ENCODE data around the gene HDDC3. TPM values are rescaled to one million over a fixed set of nuclear protein-coding genes. Genes with fewer than 3 reads are reported as not detected.

Gene HDDC3
- total RNA-seq, 1 experiment from 2014 or later: 13.3 TPM

DNA sequence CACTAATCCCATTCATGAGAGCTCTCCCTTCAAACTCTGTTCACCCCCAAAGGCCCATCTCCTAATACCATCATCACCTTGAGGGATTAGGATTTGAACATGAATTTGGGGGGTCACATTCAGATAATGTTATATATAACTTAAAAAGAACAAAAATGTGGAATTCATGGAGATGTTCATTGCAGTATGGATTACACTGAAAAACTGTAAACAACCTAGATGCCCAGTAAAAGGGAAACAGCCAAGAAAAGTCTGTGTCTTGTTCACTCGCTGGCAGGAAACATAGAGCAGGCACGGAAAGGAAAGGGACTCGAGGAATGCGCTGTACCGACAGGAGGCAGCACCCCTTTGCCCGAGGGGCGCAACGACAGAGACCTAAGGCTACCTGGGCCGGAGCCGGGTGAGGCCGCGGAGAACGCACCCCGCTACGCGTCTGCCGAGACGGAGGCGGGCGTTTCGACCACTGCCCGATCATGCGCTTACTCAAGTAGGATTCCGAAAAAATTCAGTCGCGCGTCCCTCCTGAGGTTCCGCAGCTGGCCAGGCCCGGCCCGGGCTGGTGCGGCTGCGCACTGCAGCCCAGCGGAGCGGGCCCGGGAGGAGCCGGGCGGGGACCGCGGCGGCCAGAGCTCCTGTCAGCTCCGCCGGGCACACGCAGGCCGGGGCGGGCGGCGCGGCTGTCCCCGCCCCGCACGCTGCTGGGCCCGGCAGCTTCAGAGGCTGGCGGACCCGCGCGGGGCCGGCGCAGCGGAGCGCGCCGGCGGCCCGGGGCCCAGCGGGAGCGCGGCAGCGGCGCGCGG is 30.1 kb downstream of the HDDC3 start:
- Histone ChIP-seq H3K56ac (ENCODE audit: insufficient read length, low read depth, low read length) (no peak overlapping the region), H2AFZ (ENCODE audit: low read length) (no peak overlapping the region), H2BK20ac (ENCODE audit: low read depth, low read length, poor library complexity, severe bottlenecking) (no peak overlapping the region), H4K91ac (ENCODE audit: insufficient read length, low read depth, low read length) (no peak overlapping the region), H3K23me2 (ENCODE audit: insufficient read length, low read depth, low read length, poor library complexity, severe bottlenecking) (peaks cover 8% of the 10 kb centered on the region), H3K18ac (ENCODE audit: insufficient read length, low read depth, low read length) (no peak overlapping the region), H3T11ph (ENCODE audit: low read length) (no peak overlapping the region), H3K4ac (ENCODE audit: low read depth, low read length) (no peak overlapping the region), H2BK15ac (ENCODE audit: low read depth, low read length) (no peak overlapping the region), H2BK5ac (ENCODE audit: insufficient read length, low read length) (no peak overlapping the region), H3K4me2 (ENCODE audit: insufficient read depth, insufficient read length, low read length) (peak overlapping the region; percentile 56), H4K8ac (replicated peaks; ENCODE audit: insufficient read length, low read depth, low read length) (no peak overlapping the region), H4K5ac (ENCODE audit: insufficient read length, low read depth, low read length) (no peak overlapping the region), H3K4me1 (ENCODE audit: insufficient read depth, low read length) (peaks cover 3% of the 10 kb centered on the region; the same call in 1 of the 2 replicates), H3K9me3 (ENCODE audit: control insufficient read depth, low read depth, low read length) (no peaks in the 10 kb centered on the region), H3K79me1 (ENCODE audit: insufficient read depth, low read depth, low read length, poor library complexity, severe bottlenecking) (no peaks in the 10 kb centered on the region), H3K23ac (ENCODE audit: insufficient read length, low read depth, low read length) (no peak overlapping the region), H3K27ac (ENCODE audit: insufficient read length, low read depth, low read length) (no peak overlapping the region), H3K27me3 (ENCODE audit: insufficient read depth, low read length) (no peaks in the 10 kb centered on the region; the same call in 1 of the 2 replicates), H3K14ac (ENCODE audit: insufficient read depth, low read length) (no peak overlapping the region), H3K79me2 (ENCODE audit: insufficient read depth, low read length) (no peaks in the 10 kb centered on the region), H4K20me1 (ENCODE audit: control insufficient read depth, insufficient read depth, insufficient read length) (no peaks in the 10 kb centered on the region), H2BK12ac (ENCODE audit: insufficient read length, low read depth, low read length) (no peak overlapping the region), H2BK120ac (ENCODE audit: low read depth, low read length, poor library complexity, severe bottlenecking) (no peak overlapping the region), H3K9ac (ENCODE audit: extremely low read depth, insufficient read length, low read length) (peak overlapping the region; percentile 46), H2AK5ac (ENCODE audit: insufficient read length, low read length) (no peak overlapping the region)
- Mint-ChIP-seq H3K9me3 (no peaks in the 10 kb centered on the region), H3K27me3 (ENCODE audit: low read depth) (peaks cover 29% of the 10 kb centered on the region), H3K27ac (no peak overlapping the region), H3K4me1 (peaks cover 19% of the 10 kb centered on the region in 2 experiments), H3K36me3 (ENCODE audit: insufficient read depth in 1 of 3, low read depth in 3 of 3) (peaks cover 9 to 22% (median 12%) of the 10 kb centered on the region in 3 experiments), H3K4me3 (peak overlapping the region; percentile 70 to 87)
- no CpG with 5 or more reads among the region's 71 CpGs for WGBS (ENCODE audit: extremely low coverage, insufficient read length, low lambda C conversion rate)
- DNase-seq: peak; percentile 77
- TF ChIP-seq, protein P1, sequence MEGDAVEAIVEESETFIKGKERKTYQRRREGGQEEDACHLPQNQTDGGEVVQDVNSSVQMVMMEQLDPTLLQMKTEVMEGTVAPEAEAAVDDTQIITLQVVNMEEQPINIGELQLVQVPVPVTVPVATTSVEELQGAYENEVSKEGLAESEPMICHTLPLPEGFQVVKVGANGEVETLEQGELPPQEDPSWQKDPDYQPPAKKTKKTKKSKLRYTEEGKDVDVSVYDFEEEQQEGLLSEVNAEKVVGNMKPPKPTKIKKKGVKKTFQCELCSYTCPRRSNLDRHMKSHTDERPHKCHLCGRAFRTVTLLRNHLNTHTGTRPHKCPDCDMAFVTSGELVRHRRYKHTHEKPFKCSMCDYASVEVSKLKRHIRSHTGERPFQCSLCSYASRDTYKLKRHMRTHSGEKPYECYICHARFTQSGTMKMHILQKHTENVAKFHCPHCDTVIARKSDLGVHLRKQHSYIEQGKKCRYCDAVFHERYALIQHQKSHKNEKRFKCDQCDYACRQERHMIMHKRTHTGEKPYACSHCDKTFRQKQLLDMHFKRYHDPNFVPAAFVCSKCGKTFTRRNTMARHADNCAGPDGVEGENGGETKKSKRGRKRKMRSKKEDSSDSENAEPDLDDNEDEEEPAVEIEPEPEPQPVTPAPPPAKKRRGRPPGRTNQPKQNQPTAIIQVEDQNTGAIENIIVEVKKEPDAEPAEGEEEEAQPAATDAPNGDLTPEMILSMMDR (conservative IDR thresholded peaks at IDR 0.05): peak; percentile 74
